BLaER1 treated with 17β-estradiol and CSF1 and Interleukin-3, amounts not matched to agents 10 nM and 100 nM (cell line): ENCODE results near the gene PET100.

ENCODE experiments used
- H3K27ac ChIP-seq, 11 experiments: shearing (Covaris generic); formaldehyde crosslinking; 2 replicates each; pipeline ENCODE4 v1.8.1; 2022
- H3K27me3 ChIP-seq, 11 experiments: shearing (Covaris generic); formaldehyde crosslinking; 2 replicates each; pipeline ENCODE4 v1.8.1; 2022
- H3K36me3 ChIP-seq, 11 experiments: shearing (Covaris generic); formaldehyde crosslinking; 2 replicates each; pipeline ENCODE4 v1.8.1; 2022
- H3K4me1 ChIP-seq, 10 experiments: shearing (Covaris generic); formaldehyde crosslinking; 2 replicates each; pipeline ENCODE4 v1.8.1; 2022
- H3K4me2 ChIP-seq, 11 experiments: shearing (Covaris generic); formaldehyde crosslinking; 2 replicates each; pipeline ENCODE4 v1.8.1; 2022
- H3K4me3 ChIP-seq, 10 experiments: shearing (Covaris generic); formaldehyde crosslinking; 2 replicates each; pipeline ENCODE4 v1.8.1; 2022
- H3K9ac ChIP-seq, 11 experiments: shearing (Covaris generic); formaldehyde crosslinking; 2 replicates each; pipeline ENCODE4 v1.8.1; 2022
- H3K9me3 ChIP-seq, 11 experiments: shearing (Covaris generic); formaldehyde crosslinking; replicated peaks in 1 of 11; 2 replicates each; pipeline ENCODE4 v1.8.1; 2022
- H4K20me1 ChIP-seq, 11 experiments: shearing (Covaris generic); formaldehyde crosslinking; 2 replicates each; pipeline ENCODE4 v1.8.1; 2022
- Cebpa-rat ChIP-seq, 11 experiments: shearing (Covaris generic); IDR thresholded peaks; 2 replicates each; pipeline ENCODE4 v1.8.1; 2022

PET100 gene

GRCh38 chr19:7636691-7637373 is 7.2 kb downstream of the PET100 start, which contains the start of gene STXBP2:
Gene STXBP2 (plus strand): TSS chr19:7637110. CDS start chr19:7637150, 40 bp downstream.
- H3K27ac ChIP-seq, result peak within 1 kb of the TSS; percentile 75 to 91 (median 88)

GRCh38 chr19:7637374-7638256 is 8.0 kb downstream of the PET100 start:
- peak overlapping the region; percentile 71 to 97 (median 80) for H3K4me3 ChIP-seq
- peaks cover 0 to 46% (median 23%) of the 10 kb centered on the region in 11 experiments; a peak in 16 of 22 replicates for H3K36me3 ChIP-seq
- H3K4me2 ChIP-seq, result peak overlapping the region; percentile 81 to 98 (median 90)
- peaks cover 31 to 54% (median 44%) of the 10 kb centered on the region in 10 experiments for H3K4me1 ChIP-seq
- no peak for TF ChIP-seq Cebpa-rat (IDR thresholded peaks at IDR 0.05)
- peak overlapping the region; percentile 75 to 91 (median 88) for H3K27ac ChIP-seq
- H3K27me3 ChIP-seq, result no peaks in the 10 kb centered on the region
- no peaks in the 10 kb centered on the region for H3K9me3 ChIP-seq
- H3K9ac ChIP-seq, result peak overlapping the region; percentile 83 to 94 (median 90)
- H4K20me1 ChIP-seq, result peaks cover 0 to 31% (median 6%) of the 10 kb centered on the region in 11 experiments; a peak in 12 of 22 replicates

More at GRCh38 chr19:7636691-7637373, 7.2 kb downstream of the PET100 start, which contains the start of gene STXBP2:
- peaks cover 31 to 56% (median 44%) of the 10 kb centered on the region in 10 experiments for H3K4me1 ChIP-seq
- H3K9me3 ChIP-seq, result no peaks in the 10 kb centered on the region
- no peak for TF ChIP-seq Cebpa-rat (IDR thresholded peaks at IDR 0.05)
- peaks cover 8 to 46% (median 24%) of the 10 kb centered on the region in 11 experiments; a peak in 20 of 22 replicates for H3K36me3 ChIP-seq
- no peaks in the 10 kb centered on the region for H3K27me3 ChIP-seq
- peak within 1 kb of the TSS; percentile 81 to 98 (median 90) for H3K4me2 ChIP-seq
- H3K9ac ChIP-seq, result peak within 1 kb of the TSS; percentile 83 to 94 (median 90)
- peaks cover 0 to 36% (median 11%) of the 10 kb centered on the region in 11 experiments; a peak in 11 of 22 replicates for H4K20me1 ChIP-seq
- H3K4me3 ChIP-seq, result peak within 1 kb of the TSS; percentile 71 to 97 (median 80)

- Histone ChIP-seq H3K4me3 (peak overlapping the region in 1 of 10 experiments; percentile 83; a peak in 1 of 20 replicates), H3K36me3 (peaks cover 0 to 52% (median 25%) of the 10 kb centered on the region in 11 experiments; a peak in 15 of 22 replicates), H3K9me3 (peaks cover 0 to 7% (median 0%) of the 10 kb centered on the region in 11 experiments; a peak in 3 of 22 replicates), H4K20me1 (peaks cover 0 to 31% (median 6%) of the 10 kb centered on the region in 11 experiments; a peak in 12 of 22 replicates), H3K27ac (no peak overlapping the region), H3K4me2 (peak overlapping the region in 7 of 11 experiments; percentile 84 to 98 (median 93); a peak in 8 of 22 replicates), H3K4me1 (peaks cover 31 to 51% (median 43%) of the 10 kb centered on the region in 10 experiments), H3K9ac (peak overlapping the region in 2 of 11 experiments; percentile 11 to 94; a peak in 1 of 22 replicates), H3K27me3 (no peaks in the 10 kb centered on the region)
- no peak for TF ChIP-seq Cebpa-rat (IDR thresholded peaks at IDR 0.05)
These were observed 9.3 kb downstream of the PET100 start for GRCh38 chr19:7638802-7639465.

GRCh38 chr19:7639863-7640348 is 10.3 kb downstream of the PET100 start:
- Histone ChIP-seq H3K27ac (no peak overlapping the region), H3K4me1 (peaks cover 28 to 57% (median 43%) of the 10 kb centered on the region in 10 experiments), H3K4me2 (no peak overlapping the region), H3K36me3 (peaks cover 9 to 62% (median 33%) of the 10 kb centered on the region in 11 experiments; a peak in 18 of 22 replicates), H3K27me3 (no peaks in the 10 kb centered on the region), H3K9me3 (peaks cover 0 to 14% (median 0%) of the 10 kb centered on the region in 11 experiments; a peak in 3 of 22 replicates), H3K4me3 (no peak overlapping the region), H3K9ac (no peak overlapping the region), H4K20me1 (peaks cover 0 to 31% (median 6%) of the 10 kb centered on the region in 11 experiments; a peak in 12 of 22 replicates)
- TF ChIP-seq Cebpa-rat (IDR thresholded peaks at IDR 0.05), result no peak

- Histone ChIP-seq H3K27me3 (no peaks in the 10 kb centered on the region), H3K9ac (no peak overlapping the region), H3K4me2 (no peak overlapping the region), H3K4me3 (no peak overlapping the region), H3K4me1 (peaks cover 23 to 57% (median 42%) of the 10 kb centered on the region in 10 experiments), H4K20me1 (peaks cover 0 to 31% (median 6%) of the 10 kb centered on the region in 11 experiments; a peak in 12 of 22 replicates), H3K27ac (no peak overlapping the region), H3K36me3 (peaks cover 10 to 71% (median 40%) of the 10 kb centered on the region in 11 experiments; a peak in 18 of 22 replicates), H3K9me3 (peaks cover 0 to 14% (median 0%) of the 10 kb centered on the region in 11 experiments; a peak in 3 of 22 replicates)
- no peak for TF ChIP-seq Cebpa-rat (IDR thresholded peaks at IDR 0.05)
These were observed 11.2 kb downstream of the PET100 start for GRCh38 chr19:7640803-7641202.

- Histone ChIP-seq H3K36me3 (peaks cover 10 to 79% (median 48%) of the 10 kb centered on the region in 11 experiments; a peak in 18 of 22 replicates), H3K4me2 (no peak overlapping the region), H3K9ac (no peak overlapping the region), H3K4me1 (peaks cover 16 to 57% (median 40%) of the 10 kb centered on the region in 10 experiments), H3K4me3 (no peak overlapping the region), H3K27ac (no peak overlapping the region), H4K20me1 (peaks cover 0 to 39% (median 6%) of the 10 kb centered on the region in 11 experiments; a peak in 12 of 22 replicates), H3K9me3 (peaks cover 0 to 14% (median 0%) of the 10 kb centered on the region in 11 experiments; a peak in 3 of 22 replicates), H3K27me3 (no peaks in the 10 kb centered on the region)
- no peak for TF ChIP-seq Cebpa-rat (IDR thresholded peaks at IDR 0.05)
These were observed 12.0 kb downstream of the PET100 start for GRCh38 chr19:7641290-7642276.
